COR-L47 (cell line): ENCODE results near the gene NUFIP2.
"Not testable (repeated sequence)": the region's sequence is repeated elsewhere in the genome, so short reads cannot be mapped to it uniquely, and the experiment has no call there.

Experiments used
- DNase-seq: peaks from one replicate; lab custom pipeline; 2025; lab: John Stamatoyannopoulos, UW

Gene NUFIP2

GRCh38 chr17:29278692-29279091, 15.3 kb downstream of the NUFIP2 start:
- no peak for DNase-seq

DNA sequence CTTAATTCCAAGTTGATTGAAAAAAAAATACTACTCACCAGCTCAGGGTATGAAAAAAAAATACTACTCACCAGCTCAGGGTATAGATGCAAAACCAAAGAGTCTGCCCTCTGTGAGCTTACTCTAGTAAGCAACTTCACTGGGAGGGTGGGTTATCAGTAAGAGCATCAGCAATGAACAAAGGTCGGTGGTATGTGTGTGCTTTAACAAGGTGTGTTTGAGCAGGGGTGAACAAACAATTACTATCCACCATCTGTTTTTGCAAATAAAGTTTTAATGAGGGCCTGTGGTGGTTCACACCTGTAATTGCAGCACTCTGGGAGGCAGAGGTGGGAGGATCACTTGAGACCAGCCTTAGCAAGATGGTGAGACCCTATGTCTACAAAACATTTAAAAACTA, 20.0 kb downstream of the NUFIP2 start:
- no peak for DNase-seq

DNA sequence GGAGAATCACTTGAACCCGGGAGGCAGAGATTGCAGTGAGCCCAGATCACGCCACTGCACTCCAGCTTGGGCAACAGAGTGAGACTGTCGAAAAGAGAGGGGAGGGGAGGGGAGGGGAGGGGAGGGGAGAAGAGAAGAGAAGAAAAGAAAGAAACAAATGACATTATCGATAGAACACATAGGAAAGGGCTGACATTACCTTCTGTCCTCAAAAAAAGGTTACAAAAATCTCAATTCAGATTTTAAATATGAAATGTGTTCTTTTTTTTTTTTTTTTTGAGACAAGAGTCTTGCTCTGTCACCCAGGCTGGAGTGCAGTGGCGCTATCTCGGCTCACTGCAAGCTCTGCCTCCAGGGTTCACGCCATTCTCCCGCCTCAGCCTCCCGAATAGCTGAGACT, 22.0 kb downstream of the NUFIP2 start:
- DNase-seq, result not testable (repeated sequence)

DNA sequence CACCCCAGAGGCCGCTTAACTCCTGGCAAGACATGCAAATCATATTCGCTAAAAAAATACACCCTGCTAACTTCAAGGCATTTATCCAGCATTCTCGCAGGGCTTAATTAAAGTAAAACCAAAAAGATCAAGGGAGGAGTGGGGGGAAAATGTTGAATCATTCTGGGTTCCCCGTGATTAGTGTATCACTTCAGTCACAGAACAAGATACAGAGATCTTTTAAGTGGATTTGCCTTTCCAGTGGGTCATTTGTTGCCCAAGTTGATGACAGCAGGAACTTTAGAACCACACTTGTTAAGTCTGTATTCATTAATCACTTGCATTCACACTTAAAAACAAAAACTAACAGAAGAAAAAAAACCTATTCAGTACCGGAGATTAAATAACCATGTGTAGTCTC, 30.0 kb downstream of the NUFIP2 start:
- no peak for DNase-seq

- DNase-seq, result no peak
These were observed 36.2 kb downstream of the NUFIP2 start for GRCh38 chr17:29257756-29258155.

DNA sequence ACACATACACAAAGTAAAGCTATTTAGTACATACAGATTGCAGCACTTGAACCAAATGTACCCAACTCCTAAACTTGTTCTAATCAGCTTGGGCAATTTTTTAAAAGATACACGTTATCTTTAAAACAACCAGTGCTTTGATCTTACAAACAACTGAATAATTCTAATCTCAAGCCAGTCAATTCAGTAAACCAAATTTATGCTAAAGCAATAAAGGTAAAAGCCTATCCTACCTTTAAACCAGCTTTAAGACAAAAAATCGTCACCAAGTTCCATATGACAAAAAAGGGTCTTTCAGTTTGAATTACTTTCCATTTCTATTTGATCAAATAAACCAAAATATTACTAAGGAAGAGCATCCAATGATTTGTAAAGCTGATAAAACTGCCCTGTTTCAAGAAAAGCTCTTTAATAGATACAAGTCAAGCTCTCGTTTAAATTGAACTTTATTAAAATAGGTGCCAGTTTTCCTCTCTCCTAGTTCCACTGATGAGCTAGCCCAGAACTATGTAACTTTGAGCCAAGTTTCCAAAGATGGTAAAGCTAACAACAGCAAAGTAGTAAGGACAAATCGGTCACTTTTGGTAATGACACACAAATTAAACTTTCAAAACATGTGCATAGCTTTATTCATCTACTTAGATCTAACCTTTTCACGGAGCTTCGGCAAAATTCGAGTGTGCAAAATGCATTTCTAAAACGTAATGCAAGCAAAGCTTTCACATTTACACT, 37.0 kb downstream of the NUFIP2 start:
- no peak for DNase-seq

- DNase-seq, result no peak
These were observed 37.9 kb downstream of the NUFIP2 start for GRCh38 chr17:29255926-29256522.

DNA sequence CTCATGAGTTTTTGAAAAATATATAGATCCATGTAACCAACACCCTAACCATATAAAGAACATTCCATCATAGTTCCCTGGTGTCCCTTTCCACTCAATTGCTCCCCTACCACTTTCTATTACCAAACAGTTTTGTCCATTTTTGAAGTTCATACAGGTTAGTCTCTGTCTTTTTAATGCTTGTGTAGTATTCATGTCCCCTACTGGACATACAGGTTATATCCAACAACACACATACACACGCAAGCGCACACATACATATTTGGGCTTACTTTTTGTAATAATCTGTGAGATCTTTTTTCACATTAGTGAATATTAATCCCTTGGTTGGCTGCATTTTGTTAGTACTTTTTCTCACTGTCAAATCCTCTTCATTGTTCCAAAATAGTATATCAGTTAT, 40.9 kb downstream of the NUFIP2 start:
- DNase-seq, result no peak

- no peak for DNase-seq
These were observed 41.7 kb downstream of the NUFIP2 start for GRCh38 chr17:29252101-29252791.

DNA sequence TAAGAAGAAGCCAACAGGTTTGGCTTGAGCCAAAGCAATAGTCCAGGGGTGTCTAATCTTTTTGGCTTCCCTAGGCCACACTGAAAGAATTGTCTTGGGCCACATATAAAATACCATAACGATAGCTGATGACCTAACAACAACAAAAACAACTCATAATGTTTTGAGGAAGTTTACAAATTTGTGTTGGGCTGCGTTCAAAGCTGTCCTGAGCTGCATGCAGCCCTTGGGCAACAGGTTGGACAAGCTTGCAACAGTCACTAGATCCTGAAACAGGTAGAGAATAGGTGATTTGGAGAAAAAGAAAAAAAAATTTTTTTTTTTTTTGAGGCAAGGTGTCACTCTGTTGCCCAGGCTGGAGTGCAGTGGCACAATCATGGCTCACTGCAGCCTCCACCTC, 42.8 kb downstream of the NUFIP2 start:
- no peak for DNase-seq

DNA sequence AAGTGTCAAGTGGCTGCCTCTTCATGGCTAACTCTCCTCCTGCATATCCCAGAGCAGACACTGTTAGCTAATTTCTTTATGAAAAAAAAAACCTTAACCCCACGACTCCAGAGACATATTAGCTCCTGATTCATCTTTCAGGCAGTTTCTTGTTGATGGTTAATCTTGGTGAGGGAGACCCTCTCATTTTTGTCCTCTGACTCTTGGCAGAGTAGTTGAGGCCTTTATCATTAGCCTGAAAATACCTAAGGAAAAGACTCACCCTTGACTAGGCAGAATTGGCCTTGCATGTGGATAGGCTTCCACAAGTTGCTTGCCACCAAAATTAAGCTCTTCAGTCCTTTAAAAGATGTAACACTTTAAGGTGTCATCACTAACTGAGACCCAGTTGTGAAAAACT, 43.3 kb downstream of the NUFIP2 start:
- no peak for DNase-seq

DNA sequence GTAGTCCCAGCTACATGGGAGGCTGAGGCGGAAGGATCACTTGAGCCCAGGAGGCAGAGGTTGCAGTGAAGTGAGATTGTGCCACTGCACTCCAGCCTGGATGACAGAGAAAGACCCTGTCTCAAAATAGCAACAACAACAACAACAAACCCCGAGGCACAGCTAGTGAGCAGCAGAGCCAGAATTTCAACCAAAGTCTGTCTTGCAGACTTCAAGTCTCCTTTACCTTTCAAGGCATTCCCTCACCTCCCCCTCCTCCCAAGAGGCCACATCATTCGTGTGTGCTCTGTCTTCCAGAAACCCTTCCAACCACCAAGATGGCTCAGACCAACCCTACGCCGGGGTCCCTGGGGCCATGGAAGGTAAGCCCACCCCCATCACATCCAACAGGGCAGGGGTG, 45.1 kb downstream of the NUFIP2 start:
- no peak for DNase-seq

- DNase-seq, result no peak
These were observed 46.7 kb downstream of the NUFIP2 start for GRCh38 chr17:29247219-29247618.

DNA sequence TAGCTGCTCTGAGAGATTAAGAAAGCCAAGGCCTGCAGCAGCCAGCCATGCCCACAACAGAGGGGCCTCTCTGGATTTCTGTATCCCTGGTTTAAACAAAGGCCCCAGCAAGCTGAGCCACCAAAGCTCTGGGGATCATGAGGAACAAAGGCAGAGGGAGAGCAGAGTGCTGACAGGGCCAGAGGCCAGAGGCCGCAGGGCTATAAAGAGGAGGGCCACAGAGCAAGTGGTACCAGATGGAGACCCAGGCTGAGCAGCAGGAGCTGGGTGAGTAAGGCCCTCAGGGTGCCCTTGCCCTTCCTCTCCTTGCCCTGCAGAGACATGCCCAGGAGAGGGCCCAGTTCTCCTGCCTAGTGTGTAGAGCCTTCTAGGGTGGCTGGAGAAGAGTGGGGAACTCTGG, 47.3 kb downstream of the NUFIP2 start, which contains the start of gene CRYBA1:
TSS of gene CRYBA1 (plus strand) at position 232 of the 400 bp plus-strand sequence. CDS start at position 237, 5 bp downstream.
- no peak for DNase-seq

DNA sequence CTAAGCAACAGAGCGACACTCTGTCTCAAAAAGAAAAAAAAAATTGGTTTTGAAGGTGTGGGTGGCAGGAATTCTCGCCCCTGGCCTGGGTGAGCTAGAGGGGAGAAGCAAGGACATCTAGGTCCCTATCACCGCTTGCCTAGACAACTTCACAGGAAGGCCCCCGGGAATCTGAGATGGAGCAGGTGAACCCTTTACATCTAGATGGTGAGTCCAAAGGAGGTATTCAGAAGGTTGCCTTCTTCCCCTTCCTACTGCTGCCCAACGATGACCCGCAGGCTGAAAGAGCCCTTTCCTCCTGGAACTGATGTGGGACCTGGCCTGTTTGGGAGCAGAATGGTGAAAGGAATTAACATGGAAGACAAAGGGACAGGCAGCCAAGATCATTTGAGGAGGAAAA, 48.5 kb downstream of the NUFIP2 start:
- no peak for DNase-seq

DNA sequence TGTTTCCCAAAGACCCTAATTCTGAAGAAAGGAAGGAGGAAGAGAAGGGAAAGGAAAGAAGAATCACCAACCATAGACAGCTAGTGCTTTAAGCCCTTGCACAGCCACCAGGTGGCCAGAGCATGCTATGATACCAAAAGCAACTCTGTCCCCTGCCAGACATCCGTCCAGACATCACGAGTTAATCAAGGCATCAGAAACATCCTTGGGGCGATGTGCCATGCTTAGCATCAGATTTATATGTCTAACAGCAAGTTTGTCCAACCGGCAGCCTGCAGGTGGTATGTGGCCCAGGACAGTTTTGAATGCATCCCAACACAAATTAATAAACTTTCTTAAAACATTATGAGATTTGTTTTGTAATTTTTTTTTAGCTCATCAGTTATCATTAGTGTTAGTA, 50.2 kb downstream of the NUFIP2 start:
- no peak for DNase-seq

DNA sequence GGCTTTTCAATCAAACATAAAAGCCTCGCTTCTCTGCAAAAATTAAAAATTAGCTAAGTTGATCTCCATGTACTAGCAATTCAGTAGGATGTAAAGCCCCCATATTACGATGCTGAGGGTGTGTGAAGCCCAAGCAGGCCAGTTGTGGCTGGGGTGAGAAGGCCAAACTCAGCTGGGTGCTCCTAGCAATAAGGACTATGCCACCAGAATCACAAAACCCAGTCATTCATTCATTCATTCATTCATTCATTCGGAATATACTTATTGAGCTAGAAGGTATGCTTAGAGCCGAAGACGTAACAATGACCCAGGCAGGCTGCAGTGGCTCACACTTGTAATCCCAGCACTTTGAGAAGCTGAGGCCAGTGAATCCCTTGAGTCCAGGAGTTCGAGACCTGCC, 51.2 kb downstream of the NUFIP2 start:
- no peak for DNase-seq

- no peak for DNase-seq
These were observed 51.9 kb downstream of the NUFIP2 start for GRCh38 chr17:29242051-29242450.

DNA sequence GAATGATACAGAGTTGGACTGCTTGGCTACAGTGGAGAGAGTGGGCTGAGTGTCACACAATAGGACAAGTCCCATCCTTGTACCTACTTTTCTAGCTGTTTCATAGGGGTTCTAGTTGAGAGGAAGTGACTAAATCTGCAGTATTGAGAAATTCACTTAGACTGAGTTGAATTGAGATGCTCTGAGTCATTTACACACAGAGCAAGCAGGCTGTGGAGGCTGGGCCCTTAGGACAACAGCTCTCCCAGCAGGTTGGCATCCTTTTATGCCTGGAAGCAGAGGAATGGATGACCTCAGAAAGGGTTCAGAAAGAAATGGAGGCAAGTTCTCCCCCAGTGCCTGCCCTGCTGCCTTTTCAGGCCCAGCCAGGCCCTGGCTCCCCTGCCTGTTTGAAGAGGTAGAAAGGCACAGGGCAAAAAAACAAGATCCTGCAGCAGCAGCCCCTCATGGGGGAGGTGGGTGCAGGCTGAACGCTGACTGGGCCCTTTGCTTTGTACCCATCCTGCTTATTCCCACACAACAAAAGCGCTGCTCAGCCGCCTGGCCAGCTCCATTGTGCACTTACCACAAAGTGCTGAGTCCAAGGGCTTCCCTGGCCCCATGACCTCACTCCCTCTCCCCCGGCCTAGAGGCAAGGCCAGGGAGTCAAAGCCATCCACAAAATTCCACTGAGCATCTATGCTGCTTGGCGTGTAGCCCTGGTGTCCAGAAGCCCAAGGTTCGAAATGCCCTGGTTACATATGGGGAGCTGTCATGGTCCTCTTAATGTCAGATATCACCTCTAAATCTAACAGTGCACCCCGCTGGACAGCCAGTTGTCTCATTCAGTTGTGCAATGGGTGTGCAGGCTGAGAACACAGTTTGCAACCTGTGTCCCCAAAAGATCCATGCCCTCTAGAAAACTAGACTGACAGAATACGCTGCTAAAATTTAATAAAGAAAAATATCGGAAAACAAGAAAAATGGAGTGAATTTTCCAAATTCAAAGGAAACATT, 52.7 kb downstream of the NUFIP2 start:
- no peak for DNase-seq

- no peak for DNase-seq
These were observed 53.5 kb downstream of the NUFIP2 start for GRCh38 chr17:29240477-29240876.

- no peak for DNase-seq
These were observed 55.7 kb downstream of the NUFIP2 start for GRCh38 chr17:29238133-29238850.
